Epidermal melanocyte (primary cell): Measurements from ENCODE around the gene CACNA1E.

Source experiments
- DNase-seq: peaks from one replicate; pipeline ENCODE4 v3.0.0; 2011; ENCODE audit warnings: low spot score; ENCODE audit not compliant: insufficient read length

Gene CACNA1E

GRCh38 chr1:181483285-181484195, at the start of gene CACNA1E:
CACNA1E (plus strand) TSS chr1:181483517; CDS start chr1:181483745, 228 bp downstream.
- DNase-seq, result no peak

GRCh38 chr1:181433931-181434330, 49.4 kb upstream of the CACNA1E start:
- DNase-seq, result no peak

DNA sequence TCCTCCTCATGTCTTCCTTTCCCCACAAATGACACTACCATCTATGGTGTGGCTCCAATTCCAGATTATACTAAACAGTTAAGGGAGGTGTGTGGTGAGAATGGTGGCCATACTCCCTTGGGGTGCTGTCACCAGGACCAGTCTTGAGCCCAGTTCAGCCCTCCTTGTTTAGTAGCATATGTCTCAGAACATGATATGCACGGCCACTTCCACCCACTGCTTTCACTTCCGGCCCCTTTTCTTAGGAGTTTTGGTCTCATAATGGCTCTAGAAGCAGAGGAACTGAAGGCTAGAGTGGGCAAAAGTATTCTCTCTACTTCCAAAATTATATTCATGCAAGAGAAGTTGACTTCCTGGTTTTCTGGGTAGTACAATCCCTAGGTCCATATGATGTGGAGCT, 45.3 kb upstream of the CACNA1E start:
- DNase-seq, result no peak

DNA sequence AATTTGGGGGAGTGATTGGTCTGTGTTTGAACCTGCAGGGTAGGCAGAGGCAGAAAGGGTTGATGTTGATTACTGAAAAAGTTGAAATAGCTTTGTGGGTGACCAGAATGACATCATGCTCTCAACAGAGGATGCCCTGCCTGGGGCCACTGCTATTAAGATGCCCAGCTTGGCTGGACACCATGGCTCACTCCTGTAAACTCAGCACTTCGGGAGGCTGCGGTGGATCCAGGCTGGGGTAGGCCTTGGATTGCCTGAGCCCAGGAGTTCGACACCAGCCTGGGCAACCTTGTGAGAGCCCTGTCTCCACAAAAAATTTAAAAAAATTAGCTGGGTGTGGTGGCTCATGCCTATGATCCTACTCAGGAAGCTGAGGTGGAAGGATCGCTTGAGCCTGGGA, 42.8 kb upstream of the CACNA1E start:
- no peak for DNase-seq

GRCh38 chr1:181442181-181442525, 41.2 kb upstream of the CACNA1E start:
- no peak for DNase-seq

DNA sequence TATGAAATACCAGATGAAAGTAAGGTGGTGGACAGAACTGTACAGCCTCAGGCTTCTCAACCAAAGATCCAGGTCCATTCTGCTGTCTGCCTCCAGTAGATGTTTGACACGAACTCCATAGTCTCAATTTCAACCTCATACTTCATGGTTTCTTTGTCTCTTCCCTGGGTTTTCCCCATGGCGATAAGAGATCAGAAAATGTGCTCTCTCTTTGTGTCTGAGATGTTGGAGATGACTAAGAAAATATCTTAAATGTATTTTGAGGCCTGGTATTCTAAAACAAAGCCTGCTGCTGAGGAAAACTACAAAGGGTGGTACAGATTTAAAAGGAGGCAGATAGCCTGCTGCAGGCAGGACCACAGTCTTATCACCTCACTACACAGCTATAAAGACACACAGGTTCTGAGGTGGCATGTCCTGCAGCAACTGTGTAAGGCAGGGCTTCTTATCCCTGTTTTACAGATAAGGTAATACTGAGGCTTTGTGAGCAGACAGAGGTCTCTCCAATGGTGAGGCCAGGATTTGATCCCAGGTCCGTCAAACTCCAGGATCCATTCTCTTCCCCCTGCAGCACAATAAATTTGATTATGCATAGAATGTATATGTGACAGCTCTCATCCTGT, 40.0 kb upstream of the CACNA1E start:
- no peak for DNase-seq

GRCh38 chr1:181445436-181445835, 37.9 kb upstream of the CACNA1E start:
- DNase-seq, result no peak

DNA sequence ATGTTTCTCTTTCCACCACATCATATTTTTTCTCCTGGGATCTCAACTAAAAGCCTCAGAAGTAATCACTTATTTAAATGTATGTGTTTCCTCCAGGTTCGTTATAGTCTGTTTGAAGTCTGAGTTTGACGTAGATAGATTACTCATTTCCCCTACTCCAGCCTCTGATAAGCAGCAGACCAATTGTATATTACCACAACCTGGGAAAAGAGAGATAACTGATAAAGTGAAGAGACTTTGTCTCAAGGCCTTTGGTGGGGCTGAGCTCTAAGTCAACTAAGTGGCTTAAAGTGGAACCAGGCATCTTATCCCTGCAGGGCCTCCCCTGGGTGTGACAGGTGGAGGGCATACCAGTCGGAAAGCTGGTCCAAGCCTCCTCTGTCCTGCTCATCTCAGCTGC, 34.9 kb upstream of the CACNA1E start:
- DNase-seq, result no peak

DNA sequence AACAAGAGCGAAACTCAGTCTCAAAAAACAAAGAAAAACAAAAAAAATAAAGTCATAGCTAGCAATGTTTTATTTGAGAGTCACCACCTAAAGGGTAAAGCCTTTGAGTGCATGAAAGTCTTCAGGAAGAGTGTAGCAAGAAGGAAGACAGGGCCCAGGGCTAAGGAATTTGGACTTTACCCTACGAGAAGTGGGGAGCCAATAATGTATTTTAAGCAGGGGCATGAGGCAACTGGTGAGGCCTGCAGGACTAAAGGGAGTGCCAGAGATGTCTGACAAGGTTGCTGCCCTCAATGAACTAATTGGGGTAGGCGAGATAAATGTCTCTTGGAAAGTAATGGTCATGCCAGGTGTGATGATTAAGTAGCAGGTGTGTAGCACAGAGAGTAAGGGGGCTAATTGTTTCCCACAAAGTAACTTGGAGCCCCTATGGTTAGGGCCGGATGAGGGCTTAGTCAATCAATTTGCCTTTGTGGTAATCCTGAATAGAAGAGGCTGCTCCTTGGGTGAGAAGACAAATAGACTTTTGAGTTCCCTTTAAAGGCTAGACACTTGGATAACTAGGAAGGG, 31.6 kb upstream of the CACNA1E start:
- DNase-seq, result no peak

GRCh38 chr1:181452746-181453145, 30.6 kb upstream of the CACNA1E start:
- DNase-seq, result no peak

DNA sequence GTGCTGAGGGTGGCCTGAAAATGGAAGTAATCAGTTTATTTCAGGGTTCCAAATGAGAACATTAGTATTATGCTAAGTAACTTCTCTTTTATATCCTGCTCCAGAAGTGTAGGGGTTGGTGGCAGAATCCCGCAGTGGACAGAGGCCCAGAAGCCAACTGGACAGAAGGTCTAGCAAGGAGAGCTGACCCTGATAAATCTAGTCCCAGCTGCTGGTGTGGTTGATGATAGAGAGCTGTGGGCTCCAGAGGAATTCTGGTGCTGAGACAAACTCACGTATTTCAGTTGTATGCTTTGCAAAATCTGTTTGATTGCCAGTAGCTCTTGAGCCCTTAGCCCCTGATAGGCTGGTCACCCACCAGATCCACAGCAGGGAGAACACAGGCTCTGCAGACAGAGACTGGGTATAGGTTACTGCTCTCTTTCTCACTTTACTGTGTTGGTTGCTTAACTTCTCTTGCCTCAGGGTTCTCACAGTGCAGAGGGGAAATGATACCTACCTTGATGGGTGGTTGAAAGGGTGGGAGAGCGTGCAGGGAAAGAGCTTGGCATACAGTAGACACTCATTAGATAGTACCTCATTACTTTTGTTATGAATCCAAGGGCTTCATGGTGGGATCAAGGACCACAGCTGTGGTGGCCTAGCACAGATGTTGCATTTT, 29.6 kb upstream of the CACNA1E start:
- no peak for DNase-seq

DNA sequence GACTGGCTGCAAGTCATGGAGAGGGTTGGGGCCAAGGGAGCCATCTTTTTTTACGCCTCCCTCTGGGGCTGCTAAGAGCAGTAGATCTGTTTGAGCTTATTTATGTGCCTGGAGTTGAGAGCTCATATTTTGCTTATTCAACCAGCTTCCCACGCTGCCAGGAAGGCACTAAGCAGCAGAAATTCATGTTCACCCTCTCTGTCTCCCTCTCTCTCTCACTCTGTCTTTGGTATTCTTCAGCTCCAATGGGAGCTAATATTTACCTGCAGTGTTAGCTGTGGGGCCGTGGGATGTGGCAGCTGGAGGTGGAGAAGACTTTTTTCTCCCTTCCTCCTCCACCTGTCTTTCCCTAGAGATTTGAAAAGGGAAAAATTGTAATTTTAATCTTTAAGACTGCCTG, 26.8 kb upstream of the CACNA1E start:
- no peak for DNase-seq

GRCh38 chr1:181458419-181458818, 24.9 kb upstream of the CACNA1E start:
- no peak for DNase-seq

GRCh38 chr1:181459067-181459466, 24.2 kb upstream of the CACNA1E start:
- DNase-seq, result no peak

GRCh38 chr1:181469829-181470228, 13.5 kb upstream of the CACNA1E start:
- no peak for DNase-seq

DNA sequence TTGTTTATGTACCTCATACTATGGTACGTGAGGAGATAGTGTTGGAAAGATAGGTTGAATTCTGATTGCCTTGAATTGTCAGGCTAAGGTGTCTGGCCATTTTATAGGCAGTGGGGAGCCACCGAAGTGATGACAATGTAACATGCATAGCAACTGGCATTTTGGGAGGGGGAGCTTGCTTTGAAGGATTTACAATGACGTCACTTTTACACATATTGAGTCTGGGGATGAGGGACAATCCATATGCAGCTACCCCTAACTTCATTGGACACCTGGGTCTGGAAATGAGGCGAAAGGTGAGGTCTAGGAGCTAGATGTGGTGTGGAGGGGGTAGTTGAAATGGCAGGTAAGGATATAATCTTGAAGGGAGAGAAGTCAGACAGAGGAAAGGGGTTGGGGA, 7.7 kb upstream of the CACNA1E start:
- DNase-seq, result no peak

DNA sequence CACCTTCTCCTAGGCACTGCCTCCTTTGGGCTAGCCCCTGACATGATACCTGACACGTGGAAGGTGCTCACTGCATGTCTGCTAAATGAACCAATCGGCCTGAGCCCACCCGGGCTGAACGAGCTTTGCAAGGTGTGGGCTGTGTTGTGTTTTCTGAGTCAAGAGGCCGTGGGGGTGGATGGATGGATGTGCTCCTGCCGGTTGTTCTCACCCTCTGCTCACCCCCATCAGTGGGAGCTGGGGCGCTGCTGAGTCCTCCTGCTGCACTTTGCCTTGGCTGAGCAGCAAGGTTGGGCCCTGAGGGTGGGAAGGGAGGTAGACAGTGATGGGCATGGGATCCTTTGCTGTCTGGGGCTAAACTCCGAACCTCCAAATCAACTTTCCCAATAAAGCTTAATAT, 6.7 kb upstream of the CACNA1E start:
- DNase-seq, result no peak

GRCh38 chr1:181478306-181478705, 5.0 kb upstream of the CACNA1E start:
- DNase-seq, result no peak

- peak; percentile 82 for DNase-seq
These were observed 4.1 kb upstream of the CACNA1E start for GRCh38 chr1:181479137-181479745.

DNA sequence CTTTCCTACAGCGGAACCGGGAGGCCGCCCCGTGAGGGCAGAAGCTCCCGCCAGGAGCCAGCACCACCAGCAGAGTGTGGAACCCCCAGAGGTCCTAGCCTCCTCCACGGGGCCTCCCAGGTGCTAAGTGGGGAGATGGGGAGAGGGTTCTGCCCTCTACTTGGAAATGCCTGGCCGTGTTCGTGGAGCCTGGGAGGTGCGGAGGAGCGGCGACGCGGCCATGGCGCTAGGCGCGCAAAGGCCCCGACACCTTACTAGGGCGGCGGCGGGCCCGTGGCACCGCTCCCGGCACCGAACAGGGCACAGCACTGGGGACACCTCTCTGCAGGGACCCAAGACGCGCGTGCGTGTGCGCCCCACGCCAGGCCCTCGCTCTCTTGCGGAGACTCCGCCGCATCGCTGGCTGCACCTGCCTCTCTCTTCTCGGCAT, 1.3 kb upstream of the CACNA1E start:
- no peak for DNase-seq

DNA sequence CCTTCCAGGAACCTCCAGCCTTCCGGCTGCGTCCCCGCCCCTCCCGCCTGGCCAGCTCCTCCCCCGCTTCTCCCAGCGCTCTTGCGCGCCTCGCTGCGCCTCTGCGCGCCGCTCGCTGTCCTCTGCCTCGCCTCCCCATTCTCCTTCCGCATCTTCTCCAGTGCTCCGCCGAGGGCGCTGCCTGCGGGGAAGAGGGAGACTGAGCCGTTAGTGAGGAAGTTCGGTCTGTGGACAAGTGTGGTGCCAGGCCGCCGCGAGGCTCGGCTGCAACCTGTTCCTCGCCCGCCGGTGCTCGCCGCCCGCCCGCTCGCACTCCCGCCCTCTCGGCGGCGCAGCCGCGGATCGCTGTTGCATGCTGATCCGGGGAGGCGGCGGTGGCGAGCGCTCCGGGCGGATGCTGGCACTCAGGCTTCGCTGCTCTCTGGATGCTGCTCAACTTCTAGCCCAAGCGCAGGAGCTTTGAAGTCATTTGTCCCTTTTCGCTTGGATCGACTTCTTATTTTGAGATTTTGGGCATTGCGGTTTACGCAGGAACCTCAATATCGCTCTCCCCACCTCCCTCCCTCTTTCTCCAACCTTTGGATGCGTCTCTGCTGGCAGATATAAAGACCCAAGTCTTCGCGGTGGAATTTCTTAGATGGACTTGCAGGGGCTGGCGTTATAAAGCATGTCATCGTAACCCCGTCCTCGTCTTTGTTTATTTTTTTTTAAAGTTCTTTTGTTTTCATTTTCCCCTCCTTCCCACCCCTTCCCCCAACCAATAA, 614 bp upstream of the CACNA1E start:
- no peak for DNase-seq
